Activated T-cell treated with anti-CD3 and anti-CD28 coated beads for 24 hours (primary cell): ENCODE results near the gene PIN1.
"Not testable (repeated sequence)": the region's sequence is repeated elsewhere in the genome, so short reads cannot be mapped to it uniquely, and the experiment has no call there.

Source experiments
- DNase-seq: peaks from one replicate; pipeline ENCODE4 v3.0.0-alpha.2; 2020; ENCODE audit warnings: low read depth

PIN1 gene

DNA sequence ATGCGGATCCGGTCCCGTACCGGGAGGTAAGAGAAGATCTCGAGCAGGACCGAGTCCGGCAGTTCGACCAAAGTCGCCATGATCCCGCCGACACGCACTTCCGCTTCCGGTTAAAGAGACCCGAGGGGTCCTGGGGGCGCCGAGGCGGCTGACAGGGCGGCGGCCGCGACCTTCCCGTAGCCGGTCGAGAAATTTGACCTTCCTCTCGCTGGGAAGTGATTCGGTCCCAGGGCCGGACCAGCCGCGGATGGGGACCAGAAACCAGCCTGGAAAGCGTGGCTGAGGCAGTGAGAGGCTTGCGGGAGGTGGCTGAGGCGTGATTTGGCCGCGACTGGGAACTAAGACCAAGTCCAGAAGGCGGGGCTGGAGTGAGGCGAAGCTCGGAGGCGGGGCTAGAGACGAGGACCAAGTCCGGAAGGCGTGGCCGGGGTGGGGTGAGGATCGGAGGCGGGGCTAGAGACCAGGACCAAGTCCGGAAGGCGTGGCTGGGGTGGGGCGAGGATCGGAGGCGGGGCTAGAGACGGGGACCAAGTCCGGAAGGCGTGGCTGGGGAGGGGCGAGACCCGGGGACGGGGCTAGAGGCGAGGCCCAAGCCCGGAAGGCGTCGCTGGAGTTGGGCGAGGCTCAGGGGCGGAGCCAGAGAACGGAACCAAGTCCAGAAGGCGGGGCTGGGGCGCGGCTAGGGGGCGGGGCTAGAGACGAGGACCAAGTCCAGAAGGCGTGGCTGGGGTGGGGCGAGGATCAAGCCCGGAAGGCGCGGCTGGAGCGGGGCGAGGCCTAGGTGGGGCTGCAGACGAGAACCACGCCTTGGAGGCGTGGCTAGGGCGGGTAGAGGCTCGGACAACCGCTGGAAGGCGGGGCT is 16.2 kb upstream of the PIN1 start, which contains the start of gene FBXL12:
TSS of gene FBXL12 (minus strand) at position 346 of the 862 bp plus-strand sequence. CDS start at position 80, 266 bp downstream.
- peak; percentile 100 for DNase-seq

DNA sequence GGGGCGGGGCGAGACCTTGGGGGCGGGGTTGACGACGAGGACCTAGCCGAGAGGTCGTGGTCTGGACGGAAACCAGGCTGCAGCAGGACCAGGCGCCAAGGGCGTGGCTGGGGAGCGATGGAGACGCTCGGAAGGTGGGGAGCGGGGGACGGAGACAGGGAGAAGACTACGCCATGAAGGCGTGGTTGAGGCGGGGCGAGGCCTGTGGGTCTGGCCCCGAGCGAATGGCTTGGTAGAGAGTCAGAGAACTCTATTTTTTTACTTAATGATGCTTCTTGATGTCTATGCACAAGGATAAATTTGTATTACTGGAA is 15.6 kb upstream of the PIN1 start:
- DNase-seq: no peak

DNA sequence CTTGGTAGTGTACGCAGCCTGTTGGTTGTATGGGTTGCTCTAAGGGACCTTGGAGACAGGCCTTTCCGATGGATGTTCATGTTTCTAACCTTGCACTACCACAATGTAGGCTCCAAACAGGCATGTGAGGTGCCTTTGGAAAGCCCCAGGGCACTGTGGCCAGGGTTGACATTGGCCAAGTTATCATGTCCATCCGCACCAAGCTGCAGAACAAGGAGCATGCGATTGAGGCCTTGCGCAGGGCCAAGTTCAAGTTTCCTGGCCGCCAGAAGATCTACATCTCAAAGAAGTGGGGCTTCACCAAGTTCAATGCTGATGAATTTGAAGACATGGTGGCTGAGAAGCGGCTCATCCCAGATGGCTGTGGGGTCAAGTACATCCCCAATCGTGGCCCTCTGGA is 15.1 kb upstream of the PIN1 start:
- DNase-seq: not testable (repeated sequence)

DNA sequence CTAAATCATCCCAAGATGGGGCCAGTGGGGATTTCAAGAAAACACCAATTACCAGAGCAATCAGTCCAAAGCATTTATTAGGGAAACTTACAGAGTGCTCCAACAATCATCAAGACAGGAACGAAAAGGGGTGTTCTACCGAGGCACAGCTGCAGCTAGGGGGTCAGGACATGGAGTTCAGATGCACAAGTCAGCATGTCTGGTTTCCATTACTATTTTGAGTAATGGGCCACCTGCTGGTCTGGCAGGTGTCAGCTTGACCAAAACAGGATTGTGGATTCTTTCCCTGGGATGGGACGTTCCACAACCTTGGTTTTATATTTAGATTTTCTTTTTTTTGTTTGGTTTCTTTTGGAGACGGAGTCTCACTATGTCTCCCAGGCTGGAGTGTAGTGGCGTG is 11.3 kb upstream of the PIN1 start:
- no peak for DNase-seq

DNA sequence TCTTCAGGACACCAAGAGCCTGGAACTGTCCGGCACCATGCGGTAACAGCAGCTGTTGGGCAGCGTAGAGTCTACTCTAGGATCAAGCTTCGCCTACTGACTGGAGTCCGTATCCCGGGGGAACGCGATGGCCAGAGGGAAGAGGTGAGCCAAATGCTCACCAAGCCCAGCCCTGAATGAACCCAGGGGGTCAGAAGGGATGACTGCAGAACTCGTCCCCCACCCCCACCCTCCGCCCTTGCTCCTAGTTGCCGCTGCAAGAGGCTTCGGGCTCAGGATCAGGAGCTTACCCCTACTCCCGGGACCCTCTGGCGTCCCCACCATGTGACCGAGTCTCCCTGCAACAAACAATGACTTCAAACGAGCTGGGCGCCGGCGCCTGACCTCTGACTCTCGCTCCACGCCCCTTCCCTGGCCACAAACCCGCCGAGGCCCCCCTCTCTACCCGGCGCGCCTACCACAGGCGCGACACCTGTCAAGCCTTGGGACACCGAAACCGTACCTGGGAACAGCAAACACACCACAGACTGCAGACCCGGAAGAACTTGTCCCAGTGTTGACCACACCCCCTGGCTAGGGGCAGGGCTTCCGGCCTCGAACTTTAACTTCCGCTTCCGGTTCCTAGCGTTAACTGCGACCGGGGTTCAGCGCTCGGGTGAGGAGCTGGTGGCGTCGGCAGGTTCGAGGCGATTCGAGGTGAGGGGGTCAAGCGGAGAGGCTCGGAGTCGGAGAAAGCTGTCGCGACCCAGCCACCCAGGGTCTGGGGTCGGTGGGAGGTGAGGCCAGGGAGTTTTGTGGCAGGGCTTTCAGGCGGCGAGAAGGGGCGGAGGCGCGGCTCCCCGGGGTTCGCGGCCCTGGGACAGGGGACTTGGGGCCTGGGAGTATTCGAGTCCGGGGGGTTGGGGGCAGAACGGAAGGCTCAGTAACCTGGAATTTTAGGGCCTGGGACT is 7.6 kb upstream of the PIN1 start, which contains the start of gene UBL5:
TSS of gene UBL5 (plus strand) at position 630 of the 950 bp plus-strand sequence. CDS start 420 bp downstream, outside the sequence.
- peak; percentile 92 for DNase-seq

GRCh38 chr19:9828551-9829063 is 6.5 kb upstream of the PIN1 start:
- no peak for DNase-seq

GRCh38 chr19:9834307-9834725 is 802 bp upstream of the PIN1 start:
- DNase-seq: no peak

- DNase-seq: no peak
Measured at GRCh38 chr19:9835507-9835949, 410 bp downstream of the PIN1 start.

DNA sequence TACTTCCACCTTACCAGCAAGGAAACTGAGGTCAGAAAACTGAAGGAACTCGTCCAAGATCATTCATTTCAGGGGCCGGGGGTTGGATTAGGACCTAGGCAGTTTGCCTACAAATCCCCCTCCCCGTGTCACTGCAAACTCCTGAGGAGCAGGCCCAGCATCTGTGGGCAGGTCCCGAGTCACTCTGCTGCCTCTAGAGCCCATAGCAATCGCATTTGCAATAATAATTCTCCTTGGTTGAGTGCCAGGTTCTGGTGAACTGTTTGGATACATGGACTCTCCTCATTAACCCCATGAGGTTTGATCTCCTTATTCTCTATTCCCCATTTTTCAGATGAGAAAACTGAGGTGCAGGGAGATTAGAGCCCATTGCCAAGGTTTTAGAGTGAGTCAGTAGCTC is 903 bp downstream of the PIN1 start:
- DNase-seq: no peak

- no peak for DNase-seq
Measured at GRCh38 chr19:9838324-9838723, 3.2 kb downstream of the PIN1 start.

- DNase-seq: no peak
Measured at GRCh38 chr19:9839415-9839814, 4.3 kb downstream of the PIN1 start.

GRCh38 chr19:9842834-9843625 is 7.9 kb downstream of the PIN1 start:
- no peak for DNase-seq

- DNase-seq: not testable (repeated sequence)
Measured at GRCh38 chr19:9843626-9844273, 8.6 kb downstream of the PIN1 start.

GRCh38 chr19:9847087-9847671 is 12.1 kb downstream of the PIN1 start:
- peak; percentile 34 for DNase-seq

- DNase-seq: no peak
Measured at GRCh38 chr19:9848060-9848459, 12.9 kb downstream of the PIN1 start.

GRCh38 chr19:9848762-9849161 is 13.6 kb downstream of the PIN1 start:
- DNase-seq: no peak

GRCh38 chr19:9849791-9850190 is 14.7 kb downstream of the PIN1 start:
- DNase-seq: no peak

- DNase-seq: no peak
Measured at GRCh38 chr19:9850235-9850959, 15.3 kb downstream of the PIN1 start.

DNA sequence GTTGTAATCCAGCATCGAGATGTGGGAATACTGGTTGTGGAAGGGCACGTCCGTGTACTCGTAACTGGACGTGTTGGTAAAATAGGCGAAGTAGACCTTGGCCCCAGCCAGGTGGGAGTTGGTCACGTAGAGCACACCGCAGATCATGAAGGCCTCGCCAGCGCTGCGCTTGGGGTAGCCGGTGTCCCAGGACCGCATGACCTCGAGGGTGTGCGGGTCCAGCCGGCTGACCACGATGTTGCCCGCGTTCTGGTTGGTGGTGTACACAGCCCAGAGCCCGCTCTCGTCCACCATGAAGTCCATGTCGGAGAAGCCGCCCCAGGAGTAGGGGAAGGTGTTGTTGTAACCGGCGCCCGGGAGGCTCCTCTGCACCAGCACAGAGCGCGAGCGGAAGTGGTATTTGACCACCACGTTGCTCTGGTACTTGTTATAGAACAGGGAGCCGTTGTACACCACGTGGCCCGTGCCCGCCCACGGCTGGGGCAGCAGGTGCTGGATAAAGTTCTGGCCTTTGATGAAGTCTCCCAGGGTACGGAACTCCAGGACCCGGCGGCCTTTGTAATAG is 19.2 kb downstream of the PIN1 start:
- no peak for DNase-seq

DNA sequence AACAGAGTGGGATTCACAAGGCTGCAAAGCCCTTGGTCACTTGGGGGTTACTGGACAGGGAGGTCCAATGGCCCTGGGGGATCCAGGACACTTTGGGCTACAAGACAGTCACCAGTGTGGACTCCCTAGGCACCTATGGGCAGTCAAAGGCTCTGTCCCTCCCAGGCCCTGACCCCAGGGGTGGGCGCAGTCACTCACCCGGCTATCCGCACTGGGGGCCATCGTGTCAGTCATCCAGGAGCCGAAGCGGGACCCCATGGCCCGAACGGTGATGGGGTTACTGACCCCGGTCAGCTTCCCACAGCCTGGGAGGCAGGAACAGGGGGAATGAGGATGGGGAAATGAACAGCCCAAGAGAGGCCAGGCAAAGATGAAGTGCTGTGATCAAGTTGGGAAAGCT is 21.5 kb downstream of the PIN1 start:
- DNase-seq: no peak
